ENCODE measurements around the gene RHOT2. TPM values are rescaled to one million over a fixed set of nuclear protein-coding genes. Genes with fewer than 3 reads are reported as not detected.

RHOT2 gene
- total RNA-seq, 1 experiment from 2014 or later: 98.5 TPM

GRCh38 chr16:634051-634670 is 33.8 kb upstream of the RHOT2 start:
- H3K9ac ChIP-seq (ENCODE audit: low read length): no peak overlapping the region
- no peak for ATAC-seq
- intact Hi-C loops (cut with micrococcal nuclease): no loop called here
- H3K4me2 ChIP-seq (ENCODE audit: low read length): no peak overlapping the region
- CTCF ChIA-PET: no interaction called here
- RAD21 ChIA-PET (ENCODE audit: low non-redundant PET in 1 of 2, low total read pairs in 2 of 2, uncharacterized antibody in 2 of 2, unreplicated experiment in 2 of 2): no interaction called here
- H4K20me1 ChIP-seq (ENCODE audit: insufficient read depth): no peaks in the 10 kb centered on the region
- peaks cover 3 to 21% of the 10 kb centered on the region in 2 experiments; a peak in 3 of 4 replicates for H3K4me1 ChIP-seq (ENCODE audit: control insufficient read depth in 1 of 2, insufficient read depth in 2 of 2, low read length in 2 of 2)
- no peaks in the 10 kb centered on the region for H3K36me3 ChIP-seq (ENCODE audit: control insufficient read depth in 1 of 2, insufficient read depth in 2 of 2, low read length in 2 of 2)
- no peaks in the 10 kb centered on the region for H3K9me2 ChIP-seq (ENCODE audit: insufficient read depth)
- TSS peak; percentile 61 for BruUV-seq (replicated peaks)
- H3K79me2 ChIP-seq (ENCODE audit: insufficient read depth, low read length): peaks cover 15% of the 10 kb centered on the region; the same call in 1 of the 2 replicates
- H3K4me3 ChIP-seq (replicated peaks in 1 of 2; ENCODE audit: low read depth in 1 of 2, low read length in 2 of 2): no peak overlapping the region
- H3K27ac ChIP-seq (ENCODE audit: low read depth, low read length): no peak overlapping the region; the same call in 1 of the 2 replicates
- H2AFZ ChIP-seq (ENCODE audit: low read depth, low read length, poor library complexity, severe bottlenecking): no peak overlapping the region
- no peaks in the 10 kb centered on the region for H3K9me3 ChIP-seq (ENCODE audit: control insufficient read depth in 1 of 2, insufficient read depth in 1 of 2, low read depth in 1 of 2, low read length in 2 of 2)
- H3K27me3 ChIP-seq (ENCODE audit: insufficient read depth, low read length): no peaks in the 10 kb centered on the region
- POLR2A ChIA-PET: no interaction called here
- TF ChIP-seq POLR2AphosphoS5 (IDR thresholded peaks at IDR 0.05; ENCODE audit: low read depth, low read length) (no peak), ZNF274 (IDR thresholded peaks at IDR 0.05; ENCODE audit: low read depth, low read length) (no peak), EZH2phosphoT487 (IDR thresholded peaks at IDR 0.05; ENCODE audit: borderline replicate concordance) (no peak), EGR1 (IDR thresholded peaks at IDR 0.05; ENCODE audit: low read depth) (no peak), CBX3 (IDR thresholded peaks at IDR 0.05; ENCODE audit: low read depth) (no peak), RAD21 (IDR thresholded peaks at IDR 0.05; ENCODE audit: low read depth) (no peak), SP1 (IDR thresholded peaks at IDR 0.05; ENCODE audit: low read depth) (no peak), ZBTB33 (IDR thresholded peaks at IDR 0.05; ENCODE audit: extremely low read depth, insufficient replicate concordance, low read length) (no peak), ZFX (IDR thresholded peaks at IDR 0.05) (no peak), ELF1 (IDR thresholded peaks at IDR 0.05; ENCODE audit: borderline replicate concordance, low read depth) (no peak), SRF (IDR thresholded peaks at IDR 0.05; ENCODE audit: low read depth) (no peak), SIN3A (IDR thresholded peaks at IDR 0.05; ENCODE audit: low read depth) (no peak), EZH2 (IDR thresholded peaks at IDR 0.05) (no peak), MAX (IDR thresholded peaks at IDR 0.05) (no peak), YY1 (IDR thresholded peaks at IDR 0.05; ENCODE audit: extremely low read depth, insufficient replicate concordance, low read depth, low read length) (no peak), JUND (IDR thresholded peaks at IDR 0.05) (no peak), TCF7L2 (IDR thresholded peaks at IDR 0.05; ENCODE audit: borderline replicate concordance, extremely low read depth, insufficient read depth, insufficient read length) (no peak)
- TF ChIP-seq, protein P1, sequence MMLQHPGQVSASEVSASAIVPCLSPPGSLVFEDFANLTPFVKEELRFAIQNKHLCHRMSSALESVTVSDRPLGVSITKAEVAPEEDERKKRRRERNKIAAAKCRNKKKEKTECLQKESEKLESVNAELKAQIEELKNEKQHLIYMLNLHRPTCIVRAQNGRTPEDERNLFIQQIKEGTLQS (IDR thresholded peaks at IDR 0.05): no peak
- TF ChIP-seq, protein P2, sequence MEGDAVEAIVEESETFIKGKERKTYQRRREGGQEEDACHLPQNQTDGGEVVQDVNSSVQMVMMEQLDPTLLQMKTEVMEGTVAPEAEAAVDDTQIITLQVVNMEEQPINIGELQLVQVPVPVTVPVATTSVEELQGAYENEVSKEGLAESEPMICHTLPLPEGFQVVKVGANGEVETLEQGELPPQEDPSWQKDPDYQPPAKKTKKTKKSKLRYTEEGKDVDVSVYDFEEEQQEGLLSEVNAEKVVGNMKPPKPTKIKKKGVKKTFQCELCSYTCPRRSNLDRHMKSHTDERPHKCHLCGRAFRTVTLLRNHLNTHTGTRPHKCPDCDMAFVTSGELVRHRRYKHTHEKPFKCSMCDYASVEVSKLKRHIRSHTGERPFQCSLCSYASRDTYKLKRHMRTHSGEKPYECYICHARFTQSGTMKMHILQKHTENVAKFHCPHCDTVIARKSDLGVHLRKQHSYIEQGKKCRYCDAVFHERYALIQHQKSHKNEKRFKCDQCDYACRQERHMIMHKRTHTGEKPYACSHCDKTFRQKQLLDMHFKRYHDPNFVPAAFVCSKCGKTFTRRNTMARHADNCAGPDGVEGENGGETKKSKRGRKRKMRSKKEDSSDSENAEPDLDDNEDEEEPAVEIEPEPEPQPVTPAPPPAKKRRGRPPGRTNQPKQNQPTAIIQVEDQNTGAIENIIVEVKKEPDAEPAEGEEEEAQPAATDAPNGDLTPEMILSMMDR (IDR thresholded peaks at IDR 0.05 in 2 of 3, conservative IDR thresholded peaks at IDR 0.05 in 1 of 3; ENCODE audit: borderline replicate concordance in 1 of 3, insufficient read depth in 1 of 3, low read depth in 2 of 3, low read length in 2 of 3): no peak
- TF ChIP-seq, protein P3, sequence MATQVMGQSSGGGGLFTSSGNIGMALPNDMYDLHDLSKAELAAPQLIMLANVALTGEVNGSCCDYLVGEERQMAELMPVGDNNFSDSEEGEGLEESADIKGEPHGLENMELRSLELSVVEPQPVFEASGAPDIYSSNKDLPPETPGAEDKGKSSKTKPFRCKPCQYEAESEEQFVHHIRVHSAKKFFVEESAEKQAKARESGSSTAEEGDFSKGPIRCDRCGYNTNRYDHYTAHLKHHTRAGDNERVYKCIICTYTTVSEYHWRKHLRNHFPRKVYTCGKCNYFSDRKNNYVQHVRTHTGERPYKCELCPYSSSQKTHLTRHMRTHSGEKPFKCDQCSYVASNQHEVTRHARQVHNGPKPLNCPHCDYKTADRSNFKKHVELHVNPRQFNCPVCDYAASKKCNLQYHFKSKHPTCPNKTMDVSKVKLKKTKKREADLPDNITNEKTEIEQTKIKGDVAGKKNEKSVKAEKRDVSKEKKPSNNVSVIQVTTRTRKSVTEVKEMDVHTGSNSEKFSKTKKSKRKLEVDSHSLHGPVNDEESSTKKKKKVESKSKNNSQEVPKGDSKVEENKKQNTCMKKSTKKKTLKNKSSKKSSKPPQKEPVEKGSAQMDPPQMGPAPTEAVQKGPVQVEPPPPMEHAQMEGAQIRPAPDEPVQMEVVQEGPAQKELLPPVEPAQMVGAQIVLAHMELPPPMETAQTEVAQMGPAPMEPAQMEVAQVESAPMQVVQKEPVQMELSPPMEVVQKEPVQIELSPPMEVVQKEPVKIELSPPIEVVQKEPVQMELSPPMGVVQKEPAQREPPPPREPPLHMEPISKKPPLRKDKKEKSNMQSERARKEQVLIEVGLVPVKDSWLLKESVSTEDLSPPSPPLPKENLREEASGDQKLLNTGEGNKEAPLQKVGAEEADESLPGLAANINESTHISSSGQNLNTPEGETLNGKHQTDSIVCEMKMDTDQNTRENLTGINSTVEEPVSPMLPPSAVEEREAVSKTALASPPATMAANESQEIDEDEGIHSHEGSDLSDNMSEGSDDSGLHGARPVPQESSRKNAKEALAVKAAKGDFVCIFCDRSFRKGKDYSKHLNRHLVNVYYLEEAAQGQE (IDR thresholded peaks at IDR 0.05; ENCODE audit: low read depth): no peak
- no peak for DNase-seq (ENCODE audit: low read depth, low spot score)

Data from HCT116 (cell line).